HL-60 (cell line): ENCODE results near the gene COIL.

Experiments
- DNase-seq, 2 experiments: peaks; one replicate each; pipeline ENCODE4 v3.0.0-alpha.2; 2010 to 2020; ENCODE audit warnings: low read depth in 1 of 2, low spot score in 1 of 2
- H3K27ac ChIP-seq: fragments of 250-450 bp; sonication (Bioruptor Pico); replicated peaks from 2 replicates; pipeline ENCODE4 v1.5.1; 2020; ENCODE audit warnings: mild to moderate bottlenecking, moderate library complexity
- H3K27me3 ChIP-seq: fragments of 250-450 bp; sonication (Bioruptor Pico); 2 replicates; pipeline ENCODE4 v1.5.1; 2021; ENCODE audit warnings: mild to moderate bottlenecking, moderate library complexity; ENCODE audit not compliant: insufficient read depth, poor library complexity, severe bottlenecking
- H3K4me3 ChIP-seq: replicated peaks from 2 replicates; pipeline ENCODE4 v1.5.1; 2011; ENCODE audit warnings: mild to moderate bottlenecking, control low read depth, low read length; ENCODE audit not compliant: insufficient read depth
- GABPA ChIP-seq: IDR thresholded peaks from 2 replicates; pipeline ENCODE4 v1.6.1; 2012; ENCODE audit warnings: low read depth
- POLR2AphosphoS5 ChIP-seq: IDR thresholded peaks from 2 replicates; pipeline ENCODE4 v1.6.1; 2012; ENCODE audit warnings: low read depth
- SPI1 ChIP-seq: IDR thresholded peaks from 2 replicates; pipeline ENCODE4 v1.6.1; 2012; ENCODE audit warnings: low read depth, mild to moderate bottlenecking, borderline replicate concordance
- TF ChIP-seq, protein P1 (sequence below): IDR thresholded peaks from one replicate; pipeline ENCODE4 v1.5.1; 2011; ENCODE audit warnings: low read length, control low read depth, inconsistent platforms; ENCODE audit not compliant: insufficient read depth
- TF ChIP-seq, protein P2 (sequence below): IDR thresholded peaks from 2 replicates; pipeline ENCODE4 v1.6.1; 2012; ENCODE audit warnings: low read depth; ENCODE audit not compliant: insufficient replicate concordance

Gene COIL

DNA sequence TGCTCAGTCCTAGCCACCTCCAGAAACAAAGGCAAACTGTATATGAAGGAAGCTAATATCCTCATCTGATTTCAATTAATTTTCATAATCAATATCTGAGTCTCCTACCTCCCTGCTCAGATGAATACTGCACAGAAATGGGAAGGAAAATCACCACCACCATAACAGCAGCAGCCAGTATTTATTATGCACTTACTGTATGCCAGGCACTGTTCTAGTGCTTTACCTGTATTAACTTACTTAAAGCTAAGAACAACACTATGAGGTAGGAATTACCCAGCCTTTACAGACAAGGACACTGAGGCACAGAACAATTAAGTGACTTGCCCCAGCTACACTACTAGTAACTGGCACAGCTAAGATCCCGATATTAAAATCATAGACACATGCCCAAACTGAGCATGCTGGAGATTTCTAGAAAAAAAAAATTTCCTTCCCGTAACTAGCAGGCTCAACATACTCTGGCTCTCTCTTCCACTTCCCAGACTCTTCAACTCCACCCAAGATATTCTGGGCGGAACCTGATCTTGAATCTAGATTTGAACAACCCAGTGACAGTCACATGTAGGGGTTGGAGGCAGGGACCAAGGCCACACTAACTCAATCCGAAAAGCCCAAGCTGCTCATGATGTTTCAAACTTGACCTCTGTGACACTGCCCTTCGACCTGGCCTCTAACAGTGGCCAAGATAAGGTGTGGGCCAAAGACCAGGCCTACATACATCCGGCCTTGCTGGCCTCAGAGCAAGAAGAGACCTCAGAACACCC lies 50.9 kb downstream of the COIL start:
- TF ChIP-seq, protein P1, sequence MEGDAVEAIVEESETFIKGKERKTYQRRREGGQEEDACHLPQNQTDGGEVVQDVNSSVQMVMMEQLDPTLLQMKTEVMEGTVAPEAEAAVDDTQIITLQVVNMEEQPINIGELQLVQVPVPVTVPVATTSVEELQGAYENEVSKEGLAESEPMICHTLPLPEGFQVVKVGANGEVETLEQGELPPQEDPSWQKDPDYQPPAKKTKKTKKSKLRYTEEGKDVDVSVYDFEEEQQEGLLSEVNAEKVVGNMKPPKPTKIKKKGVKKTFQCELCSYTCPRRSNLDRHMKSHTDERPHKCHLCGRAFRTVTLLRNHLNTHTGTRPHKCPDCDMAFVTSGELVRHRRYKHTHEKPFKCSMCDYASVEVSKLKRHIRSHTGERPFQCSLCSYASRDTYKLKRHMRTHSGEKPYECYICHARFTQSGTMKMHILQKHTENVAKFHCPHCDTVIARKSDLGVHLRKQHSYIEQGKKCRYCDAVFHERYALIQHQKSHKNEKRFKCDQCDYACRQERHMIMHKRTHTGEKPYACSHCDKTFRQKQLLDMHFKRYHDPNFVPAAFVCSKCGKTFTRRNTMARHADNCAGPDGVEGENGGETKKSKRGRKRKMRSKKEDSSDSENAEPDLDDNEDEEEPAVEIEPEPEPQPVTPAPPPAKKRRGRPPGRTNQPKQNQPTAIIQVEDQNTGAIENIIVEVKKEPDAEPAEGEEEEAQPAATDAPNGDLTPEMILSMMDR, result no peak
- no peak for TF ChIP-seq GABPA
- no peak for TF ChIP-seq POLR2AphosphoS5
- Histone ChIP-seq H3K4me3 (no peak overlapping the region), H3K27me3 (no peaks in the 10 kb centered on the region), H3K27ac (no peak overlapping the region)
- no peak for DNase-seq

DNA sequence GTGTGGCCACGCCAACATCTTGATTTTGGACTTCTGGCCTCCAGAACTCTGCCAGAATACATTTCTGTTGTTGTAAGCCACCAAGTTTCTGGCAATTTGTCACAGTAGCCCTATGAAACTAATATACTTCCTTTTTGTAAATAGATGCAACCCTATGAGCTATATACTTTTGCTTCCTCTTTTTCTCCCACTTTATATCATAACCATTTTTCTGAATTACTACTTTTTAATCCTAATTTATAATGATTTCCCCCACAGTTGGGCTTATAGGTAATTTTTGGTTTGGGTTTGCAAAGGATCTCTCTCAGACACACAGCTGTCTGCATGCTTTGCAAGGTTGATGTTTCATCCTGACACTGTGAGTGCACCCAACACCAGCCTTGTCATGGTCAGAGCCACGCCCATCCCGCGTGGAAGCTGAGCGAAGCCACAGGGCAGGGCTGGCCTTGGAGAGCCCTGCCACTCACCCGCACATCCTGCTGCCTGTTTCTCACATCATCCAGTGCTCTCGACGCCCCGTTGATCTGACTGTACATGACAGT lies 52.8 kb downstream of the COIL start:
- TF ChIP-seq SPI1 (no peak; the same call in 1 of the 2 replicates), GABPA (no peak), POLR2AphosphoS5 (no peak)
- TF ChIP-seq, protein P1, result no peak
- TF ChIP-seq, protein P2, sequence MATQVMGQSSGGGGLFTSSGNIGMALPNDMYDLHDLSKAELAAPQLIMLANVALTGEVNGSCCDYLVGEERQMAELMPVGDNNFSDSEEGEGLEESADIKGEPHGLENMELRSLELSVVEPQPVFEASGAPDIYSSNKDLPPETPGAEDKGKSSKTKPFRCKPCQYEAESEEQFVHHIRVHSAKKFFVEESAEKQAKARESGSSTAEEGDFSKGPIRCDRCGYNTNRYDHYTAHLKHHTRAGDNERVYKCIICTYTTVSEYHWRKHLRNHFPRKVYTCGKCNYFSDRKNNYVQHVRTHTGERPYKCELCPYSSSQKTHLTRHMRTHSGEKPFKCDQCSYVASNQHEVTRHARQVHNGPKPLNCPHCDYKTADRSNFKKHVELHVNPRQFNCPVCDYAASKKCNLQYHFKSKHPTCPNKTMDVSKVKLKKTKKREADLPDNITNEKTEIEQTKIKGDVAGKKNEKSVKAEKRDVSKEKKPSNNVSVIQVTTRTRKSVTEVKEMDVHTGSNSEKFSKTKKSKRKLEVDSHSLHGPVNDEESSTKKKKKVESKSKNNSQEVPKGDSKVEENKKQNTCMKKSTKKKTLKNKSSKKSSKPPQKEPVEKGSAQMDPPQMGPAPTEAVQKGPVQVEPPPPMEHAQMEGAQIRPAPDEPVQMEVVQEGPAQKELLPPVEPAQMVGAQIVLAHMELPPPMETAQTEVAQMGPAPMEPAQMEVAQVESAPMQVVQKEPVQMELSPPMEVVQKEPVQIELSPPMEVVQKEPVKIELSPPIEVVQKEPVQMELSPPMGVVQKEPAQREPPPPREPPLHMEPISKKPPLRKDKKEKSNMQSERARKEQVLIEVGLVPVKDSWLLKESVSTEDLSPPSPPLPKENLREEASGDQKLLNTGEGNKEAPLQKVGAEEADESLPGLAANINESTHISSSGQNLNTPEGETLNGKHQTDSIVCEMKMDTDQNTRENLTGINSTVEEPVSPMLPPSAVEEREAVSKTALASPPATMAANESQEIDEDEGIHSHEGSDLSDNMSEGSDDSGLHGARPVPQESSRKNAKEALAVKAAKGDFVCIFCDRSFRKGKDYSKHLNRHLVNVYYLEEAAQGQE, result no peak
- no peak overlapping the region for H3K27ac ChIP-seq
- no peak overlapping the region for H3K4me3 ChIP-seq

DNA sequence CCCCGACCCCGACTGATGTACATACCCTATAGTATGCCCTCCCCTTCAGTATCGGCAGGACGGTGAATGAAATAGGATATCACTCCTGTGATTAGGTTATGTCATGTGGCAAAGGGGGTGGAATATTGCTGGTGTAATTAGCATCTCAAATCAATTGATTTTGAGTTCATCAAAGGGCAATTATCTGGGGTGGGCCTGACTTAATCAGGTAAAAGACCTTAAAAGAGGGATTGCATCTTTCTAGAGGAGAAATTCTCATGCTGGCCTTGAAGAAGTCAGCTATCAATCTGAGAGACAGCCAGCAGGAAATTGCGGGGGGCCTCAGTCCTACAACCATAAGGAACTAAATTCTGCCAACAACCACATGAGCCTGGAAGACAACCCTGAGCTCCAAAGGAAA lies 57.3 kb downstream of the COIL start:
- H3K27me3 ChIP-seq, result no peaks in the 10 kb centered on the region
- no peak for DNase-seq
- TF ChIP-seq, protein P1, result no peak
- no peak for TF ChIP-seq POLR2AphosphoS5
- TF ChIP-seq, protein P2, result no peak
- TF ChIP-seq SPI1, result no peak
- TF ChIP-seq GABPA, result no peak
- H3K27ac ChIP-seq, result no peak overlapping the region
- H3K4me3 ChIP-seq, result no peak overlapping the region

More for the DNA sequence above, 52.8 kb downstream of the COIL start:
- DNase-seq, result peak; percentile 41 to 83
- no peaks in the 10 kb centered on the region for H3K27me3 ChIP-seq

- TF ChIP-seq, protein P1, result no peak
- TF ChIP-seq GABPA (no peak), SPI1 (no peak), POLR2AphosphoS5 (no peak; the same call in 1 of the 2 replicates)
- TF ChIP-seq, protein P2, result no peak
- DNase-seq, result no peak
These were observed 58.5 kb downstream of the COIL start for GRCh38 chr17:56902348-56902747.

More at GRCh38 chr17:56902348-56902747, 58.5 kb downstream of the COIL start:
- no peak overlapping the region for H3K27ac ChIP-seq
- H3K4me3 ChIP-seq, result no peak overlapping the region
- H3K27me3 ChIP-seq, result no peaks in the 10 kb centered on the region
